HL-60 (cell line): ENCODE measurements around the gene ZNF24.

Experiments
- DNase-seq, 2 experiments: peaks; one replicate each; pipeline ENCODE4 v3.0.0-alpha.2; 2010 to 2020; ENCODE audit warnings: low read depth in 1 of 2, low spot score in 1 of 2
- H3K27ac ChIP-seq: fragments of 250-450 bp; sonication (Bioruptor Pico); replicated peaks from 2 replicates; pipeline ENCODE4 v1.5.1; 2020; ENCODE audit warnings: mild to moderate bottlenecking, moderate library complexity
- H3K27me3 ChIP-seq: fragments of 250-450 bp; sonication (Bioruptor Pico); 2 replicates; pipeline ENCODE4 v1.5.1; 2021; ENCODE audit warnings: mild to moderate bottlenecking, moderate library complexity; ENCODE audit not compliant: insufficient read depth, poor library complexity, severe bottlenecking
- H3K4me3 ChIP-seq: replicated peaks from 2 replicates; pipeline ENCODE4 v1.5.1; 2011; ENCODE audit warnings: mild to moderate bottlenecking, control low read depth, low read length; ENCODE audit not compliant: insufficient read depth
- CTCF ChIP-seq: IDR thresholded peaks from one replicate; pipeline ENCODE4 v1.5.1; 2011; ENCODE audit warnings: low read length, control low read depth, inconsistent platforms; ENCODE audit not compliant: insufficient read depth
- GABPA ChIP-seq: IDR thresholded peaks from 2 replicates; pipeline ENCODE4 v1.6.1; 2012; ENCODE audit warnings: low read depth
- POLR2AphosphoS5 ChIP-seq: IDR thresholded peaks from 2 replicates; pipeline ENCODE4 v1.6.1; 2012; ENCODE audit warnings: low read depth
- REST ChIP-seq: IDR thresholded peaks from 2 replicates; pipeline ENCODE4 v1.6.1; 2012; ENCODE audit warnings: low read depth; ENCODE audit not compliant: insufficient replicate concordance
- SPI1 ChIP-seq: IDR thresholded peaks from 2 replicates; pipeline ENCODE4 v1.6.1; 2012; ENCODE audit warnings: low read depth, mild to moderate bottlenecking, borderline replicate concordance

The ZNF24 gene

GRCh38 chr18:35368595-35368994 is 24.4 kb upstream of the ZNF24 start:
- H3K27me3 ChIP-seq = no peaks in the 10 kb centered on the region
- no peak for DNase-seq
- TF ChIP-seq CTCF (no peak), SPI1 (no peak), POLR2AphosphoS5 (no peak), GABPA (no peak)
- H3K27ac ChIP-seq = no peak overlapping the region
- no peak overlapping the region for H3K4me3 ChIP-seq

- Histone ChIP-seq H3K27me3 (no peaks in the 10 kb centered on the region), H3K4me3 (no peak overlapping the region), H3K27ac (no peak overlapping the region)
- TF ChIP-seq SPI1 (no peak), POLR2AphosphoS5 (no peak), REST (no peak), CTCF (no peak), GABPA (no peak)
- no peak for DNase-seq
Observed at GRCh38 chr18:35362531-35362930, 18.3 kb upstream of the ZNF24 start.

GRCh38 chr18:35361570-35362321 is 17.5 kb upstream of the ZNF24 start:
- no peak for DNase-seq
- Histone ChIP-seq H3K4me3 (no peak overlapping the region), H3K27ac (no peak overlapping the region), H3K27me3 (no peaks in the 10 kb centered on the region)
- TF ChIP-seq REST = no peak
- no peak for TF ChIP-seq GABPA
- no peak for TF ChIP-seq POLR2AphosphoS5
- no peak for TF ChIP-seq SPI1
- no peak for TF ChIP-seq CTCF

GRCh38 chr18:35355140-35355618 is 11.0 kb upstream of the ZNF24 start:
- DNase-seq = peak; percentile 51 to 77
- Histone ChIP-seq H3K4me3 (no peak overlapping the region), H3K27me3 (no peaks in the 10 kb centered on the region), H3K27ac (no peak overlapping the region)
- TF ChIP-seq CTCF (peak; percentile 76), REST (no peak)
